AG04450 (cell line): ENCODE measurements around the gene MRC1. TPM values are rescaled to one million over a fixed set of nuclear protein-coding genes. Genes with fewer than 3 reads are reported as not detected.

Source experiments
- CTCF ChIA-PET: fragments of 300-600, 350-600 bp; formaldehyde crosslinking; extraction: SDS; loops from one replicate; lab custom pipeline; 2022; ENCODE audit warnings: antibody characterized with exemption, inconsistent platforms; lab: Charles Lee
- POLR2A ChIA-PET: fragments of 350-600 bp; formaldehyde crosslinking; extraction: SDS; loops from one replicate; lab custom pipeline; 2021; ENCODE audit warnings: antibody characterized with exemption, inconsistent platforms; lab: Yijun Ruan, JAX
- DNase-seq: peaks from one replicate; pipeline ENCODE4 v3.0.0-alpha.2; 2011; ENCODE audit warnings: low read depth, low spot score
- H3K27ac ChIP-seq: one replicate; pipeline ENCODE4 v1.5.1; 2012; ENCODE audit warnings: low read depth, low read length, control low read depth
- H3K27me3 ChIP-seq: one replicate; pipeline ENCODE4 v1.6.0; 2012; ENCODE audit warnings: low read length; ENCODE audit not compliant: control insufficient read depth, insufficient read depth
- H3K4me3 ChIP-seq: 2 replicates; pipeline ENCODE4 v1.5.1; 2011; ENCODE audit warnings: mild to moderate bottlenecking, low read depth, low read length, control low read depth
- H3K9me3 ChIP-seq: 2 replicates; pipeline ENCODE4 v1.5.1; 2012; ENCODE audit warnings: low read length; ENCODE audit not compliant: control insufficient read depth, insufficient read depth
- CTCF ChIP-seq: IDR thresholded peaks from 2 replicates; pipeline ENCODE4 v1.5.1; 2011; ENCODE audit warnings: low read depth, low read length, control low read depth, inconsistent platforms
- polyA plus RNA-seq: library from polyadenylated mRNA; depleted of rRNA; stranded (reverse); fragments of >200 nt; gene quantifications from 2 replicates; pipeline ENCODE4 v1.2.3, GENCODE V29; 2011

The MRC1 gene
- polyA plus RNA-seq, 1 experiment: not detected

- Histone ChIP-seq H3K27ac (no peak overlapping the region), H3K27me3 (no peaks in the 10 kb centered on the region), H3K9me3 (no peaks in the 10 kb centered on the region), H3K4me3 (no peak overlapping the region)
- ChIA-PET CTCF (no interaction called here), POLR2A (interaction anchor here (0.6 kb wide), 2 partner anchors 19 to 87 kb away, joined by 3 read pairs; no protein-coding TSS in a partner anchor)
- TF ChIP-seq CTCF: no peak
- DNase-seq: no peak
These were observed 95.4 kb downstream of the MRC1 start for GRCh38 chr10:17904564-17904963.

- Histone ChIP-seq H3K4me3 (no peak overlapping the region), H3K9me3 (no peaks in the 10 kb centered on the region), H3K27me3 (no peaks in the 10 kb centered on the region), H3K27ac (no peak overlapping the region)
- no peak for DNase-seq
- TF ChIP-seq CTCF: no peak
- POLR2A ChIA-PET: no interaction called here
- CTCF ChIA-PET: interaction anchor here (0.7 to 1.4 kb wide), 2 partner anchors 200 to 311 kb away, joined by 4 to 5 read pairs; no protein-coding TSS in a partner anchor
These were observed 96.3 kb downstream of the MRC1 start for GRCh38 chr10:17905491-17905890.

- no peaks in the 10 kb centered on the region for H3K9me3 ChIP-seq
- POLR2A ChIA-PET: no interaction called here
These were observed 96.9 kb downstream of the MRC1 start for GRCh38 chr10:17906002-17906401.

GRCh38 chr10:17907641-17908040 is 98.5 kb downstream of the MRC1 start:
- DNase-seq: no peak
- Histone ChIP-seq H3K4me3 (no peak overlapping the region), H3K27ac (no peak overlapping the region), H3K27me3 (no peaks in the 10 kb centered on the region), H3K9me3 (no peaks in the 10 kb centered on the region)
- CTCF ChIA-PET: interaction anchor here (0.6 to 1.4 kb wide), 2 partner anchors 10 to 309 kb away, joined by 3 to 5 read pairs; no protein-coding TSS in a partner anchor
- TF ChIP-seq CTCF: no peak
- POLR2A ChIA-PET: no interaction called here

More at GRCh38 chr10:17906002-17906401, 96.9 kb downstream of the MRC1 start:
- no peak overlapping the region for H3K4me3 ChIP-seq
- no peak for DNase-seq
- CTCF ChIA-PET: interaction anchor here (0.6 to 1.4 kb wide), 3 partner anchors 60 to 311 kb away, joined by 4 to 5 read pairs (median 4); no protein-coding TSS in a partner anchor
- no peak for TF ChIP-seq CTCF
- H3K27ac ChIP-seq: no peak overlapping the region
- no peaks in the 10 kb centered on the region for H3K27me3 ChIP-seq

- ChIA-PET CTCF (interaction anchor here (0.5 to 3.6 kb wide), 13 partner anchors 11 to 306 kb away, joined by 3 to 19 read pairs (median 4); no protein-coding TSS in a partner anchor), POLR2A (no interaction called here)
- Histone ChIP-seq H3K27ac (no peak overlapping the region), H3K27me3 (no peaks in the 10 kb centered on the region), H3K4me3 (no peak overlapping the region), H3K9me3 (no peaks in the 10 kb centered on the region)
- TF ChIP-seq CTCF: peak; percentile 65
- DNase-seq: peak; percentile 16
These were observed 101.1 kb downstream of the MRC1 start for GRCh38 chr10:17910125-17910789.
